Bronchial epithelial cell (primary cell): ENCODE results near the gene CEP78. TPM values are rescaled to one million over a fixed set of nuclear protein-coding genes. Genes with fewer than 3 reads are reported as not detected.

Source experiments
- DNase-seq: peaks from one replicate; pipeline ENCODE4 v3.0.0-alpha.2; 2010; ENCODE audit warnings: low read depth
- FAIRE-seq: peaks from 2 replicates; lab custom pipeline; 2011; peaks lifted over from hg19 to GRCh38; lab: Jason Lieb, UNC
- H3K27me3 ChIP-seq: 2 replicates; pipeline ENCODE4 v1.5.1; 2011; ENCODE audit warnings: low read length; ENCODE audit not compliant: control insufficient read depth, insufficient read depth
- H3K36me3 ChIP-seq: 2 replicates; pipeline ENCODE4 v1.5.1; 2011; ENCODE audit warnings: low read length; ENCODE audit not compliant: control insufficient read depth, insufficient read depth
- H3K4me3 ChIP-seq: 2 replicates; pipeline ENCODE4 v1.5.1; 2011; ENCODE audit warnings: mild to moderate bottlenecking, low read depth, low read length, control low read depth
- CTCF ChIP-seq: IDR thresholded peaks from 2 replicates; pipeline ENCODE4 v1.5.1; 2011; ENCODE audit warnings: mild to moderate bottlenecking, moderate library complexity, low read length, control low read depth, inconsistent platforms; ENCODE audit not compliant: insufficient read depth, severe bottlenecking
- total RNA-seq: library from RNA; depleted of rRNA; stranded (reverse); fragments of >200 nt; gene quantifications from 2 replicates; pipeline ENCODE4 v1.2.1, GENCODE V29; 2014

Gene CEP78
- total RNA-seq, 1 donor from 2014 or later: 7.4 TPM

- TF ChIP-seq CTCF: no peak
- FAIRE-seq (no peak), DNase-seq (no peak)
- Histone ChIP-seq H3K36me3 (no peaks in the 10 kb centered on the region), H3K4me3 (no peak overlapping the region), H3K27me3 (no peaks in the 10 kb centered on the region)
Measured at GRCh38 chr9:78267889-78268288, 32.0 kb downstream of the CEP78 start.

- no peak for FAIRE-seq
- TF ChIP-seq CTCF: no peak
- H3K27me3 ChIP-seq: no peaks in the 10 kb centered on the region
Measured at GRCh38 chr9:78269784-78270183, 33.9 kb downstream of the CEP78 start.

GRCh38 chr9:78272307-78272706 is 36.4 kb downstream of the CEP78 start:
- Histone ChIP-seq H3K4me3 (no peak overlapping the region), H3K27me3 (no peaks in the 10 kb centered on the region), H3K36me3 (no peaks in the 10 kb centered on the region)
- no peak for FAIRE-seq
- TF ChIP-seq CTCF: no peak
- no peak for DNase-seq

More at GRCh38 chr9:78269784-78270183, 33.9 kb downstream of the CEP78 start:
- no peak overlapping the region for H3K4me3 ChIP-seq
- H3K36me3 ChIP-seq: no peaks in the 10 kb centered on the region
- DNase-seq: no peak

GRCh38 chr9:78273761-78274160 is 37.9 kb downstream of the CEP78 start:
- DNase-seq (peak; percentile 16), FAIRE-seq (no peak)
- Histone ChIP-seq H3K27me3 (no peaks in the 10 kb centered on the region), H3K4me3 (no peak overlapping the region), H3K36me3 (no peaks in the 10 kb centered on the region)
- no peak for TF ChIP-seq CTCF

GRCh38 chr9:78278177-78278777 is 42.4 kb downstream of the CEP78 start:
- no peak for TF ChIP-seq CTCF
- FAIRE-seq: no peak
- peak; percentile 82 for DNase-seq
- no peak overlapping the region for H3K4me3 ChIP-seq
- H3K27me3 ChIP-seq: no peaks in the 10 kb centered on the region
- H3K36me3 ChIP-seq: no peaks in the 10 kb centered on the region

GRCh38 chr9:78278801-78279200 is 42.9 kb downstream of the CEP78 start:
- no peak for TF ChIP-seq CTCF
- Histone ChIP-seq H3K27me3 (no peaks in the 10 kb centered on the region), H3K4me3 (no peak overlapping the region), H3K36me3 (no peaks in the 10 kb centered on the region)
- DNase-seq (no peak), FAIRE-seq (no peak)
